Activated B cell treated with CpG ODN at 0.5 μM for 24 hours (primary cell): ENCODE results near the gene PRICKLE2. TPM values are rescaled to one million over a fixed set of nuclear protein-coding genes. Genes with fewer than 3 reads are reported as not detected.

Source experiments
- ATAC-seq: fragments of 200-7000 bp; cut with Tn5 transposase; one replicate; pipeline ENCODE4 v1.10.0; 2021; ENCODE audit warnings: low read depth, mild to moderate bottlenecking, moderate library complexity
- CTCF ChIA-PET: fragments of 350-600 bp; sonication (Branson Sonifier 250); formaldehyde crosslinking; loops from one replicate; lab custom pipeline; 2021; ENCODE audit warnings: antibody characterized with exemption; lab: Charles Lee
- POLR2A ChIA-PET: fragments of 350-600 bp; sonication (Branson Sonifier 250); formaldehyde crosslinking; loops from one replicate; lab custom pipeline; 2021; ENCODE audit warnings: antibody characterized with exemption; lab: Charles Lee
- DNase-seq: peaks from one replicate; pipeline ENCODE4 v3.0.0; 2022
- H3K27ac Mint-ChIP-seq: one replicate; pipeline ENCODE4 v1.8.0; 2020; ENCODE audit warnings: mixed read lengths
- H3K27me3 Mint-ChIP-seq: one replicate; pipeline ENCODE4 v1.8.0; 2021; ENCODE audit warnings: mixed read lengths
- H3K36me3 Mint-ChIP-seq: one replicate; pipeline ENCODE4 v1.8.0; 2021; ENCODE audit warnings: low read depth, mixed read lengths
- H3K4me1 Mint-ChIP-seq: one replicate; pipeline ENCODE4 v1.8.0; 2021; ENCODE audit warnings: mixed read lengths
- H3K4me3 Mint-ChIP-seq: one replicate; pipeline ENCODE4 v1.8.0; 2020; ENCODE audit warnings: mild to moderate bottlenecking, mixed read lengths
- H3K9me3 Mint-ChIP-seq: one replicate; pipeline ENCODE4 v1.8.0; 2020; ENCODE audit warnings: mixed read lengths
- CTCF ChIP-seq: fragments of 200-600 bp; IDR thresholded peaks from one replicate; pipeline ENCODE4 v1.8.0; 2022; ENCODE audit warnings: antibody characterized with exemption, mild to moderate bottlenecking
- intact Hi-C: fragments of 100-400 bp; cut with micrococcal nuclease; formaldehyde crosslinking; loops from one replicate; pipeline ENCODE4 v1.15.1; 2024
- total RNA-seq: library from RNA; stranded (reverse); gene quantifications from 2 replicates; pipeline ENCODE4 v1.2.3, GENCODE V29; 2022

The PRICKLE2 gene
- total RNA-seq, 1 donor from 2014 or later, result 0.33 TPM

- ChIA-PET POLR2A (no interaction called here), CTCF (no interaction called here)
- ATAC-seq (no peak), DNase-seq (no peak)
- no peak overlapping the region for H3K27ac Mint-ChIP-seq
- TF ChIP-seq CTCF, result no peak
- no peaks in the 10 kb centered on the region for H3K4me1 Mint-ChIP-seq
- no peaks in the 10 kb centered on the region for H3K36me3 Mint-ChIP-seq
- intact Hi-C loops, result no loop called here
- H3K4me3 Mint-ChIP-seq, result no peak overlapping the region
- no peaks in the 10 kb centered on the region for H3K9me3 Mint-ChIP-seq
- H3K27me3 Mint-ChIP-seq, result no peaks in the 10 kb centered on the region
Observed at GRCh38 chr3:64207289-64208080, 17.8 kb downstream of the PRICKLE2 start.

- TF ChIP-seq CTCF, result no peak
- ChIA-PET POLR2A (no interaction called here), CTCF (no interaction called here)
- no peak for DNase-seq
- no peaks in the 10 kb centered on the region for H3K4me1 Mint-ChIP-seq
- H3K9me3 Mint-ChIP-seq, result peaks cover 2% of the 10 kb centered on the region
- no peak for ATAC-seq
- no peaks in the 10 kb centered on the region for H3K27me3 Mint-ChIP-seq
- no peaks in the 10 kb centered on the region for H3K36me3 Mint-ChIP-seq
- H3K4me3 Mint-ChIP-seq, result no peak overlapping the region
- intact Hi-C loops, result no loop called here
- H3K27ac Mint-ChIP-seq, result no peak overlapping the region
Observed at GRCh38 chr3:64203969-64204908, 21.0 kb downstream of the PRICKLE2 start.

- ChIA-PET CTCF (no interaction called here), POLR2A (no interaction called here)
- no peak for ATAC-seq
- H3K27me3 Mint-ChIP-seq, result no peaks in the 10 kb centered on the region
- no peaks in the 10 kb centered on the region for H3K4me1 Mint-ChIP-seq
- intact Hi-C loops, result no loop called here
- no peak overlapping the region for H3K27ac Mint-ChIP-seq
- H3K36me3 Mint-ChIP-seq, result no peaks in the 10 kb centered on the region
- no peak for DNase-seq
- H3K4me3 Mint-ChIP-seq, result no peak overlapping the region
- H3K9me3 Mint-ChIP-seq, result peaks cover 2% of the 10 kb centered on the region
- no peak for TF ChIP-seq CTCF
Observed at GRCh38 chr3:64203216-64203615, 22.1 kb downstream of the PRICKLE2 start.

- intact Hi-C loops, result no loop called here
- POLR2A ChIA-PET, result no interaction called here
- peaks cover 2% of the 10 kb centered on the region for H3K9me3 Mint-ChIP-seq
- DNase-seq (no peak), ATAC-seq (no peak)
- H3K27ac Mint-ChIP-seq, result no peak overlapping the region
- CTCF ChIA-PET, result no interaction called here
- TF ChIP-seq CTCF, result no peak
- H3K4me3 Mint-ChIP-seq, result no peak overlapping the region
- no peaks in the 10 kb centered on the region for H3K36me3 Mint-ChIP-seq
- no peaks in the 10 kb centered on the region for H3K4me1 Mint-ChIP-seq
- H3K27me3 Mint-ChIP-seq, result no peaks in the 10 kb centered on the region
Observed at GRCh38 chr3:64199932-64200331, 25.3 kb downstream of the PRICKLE2 start.
